ENCODE measurements around the gene SUMO2. TPM values are rescaled to one million over a fixed set of nuclear protein-coding genes. Genes with fewer than 3 reads are reported as not detected.

SUMO2 gene
- total and polyA plus RNA-seq, 2 of the 8 experiments (the other 6 are each of a cell fraction or from before 2014, with no cell fraction given): 184 to 779 TPM

DNA sequence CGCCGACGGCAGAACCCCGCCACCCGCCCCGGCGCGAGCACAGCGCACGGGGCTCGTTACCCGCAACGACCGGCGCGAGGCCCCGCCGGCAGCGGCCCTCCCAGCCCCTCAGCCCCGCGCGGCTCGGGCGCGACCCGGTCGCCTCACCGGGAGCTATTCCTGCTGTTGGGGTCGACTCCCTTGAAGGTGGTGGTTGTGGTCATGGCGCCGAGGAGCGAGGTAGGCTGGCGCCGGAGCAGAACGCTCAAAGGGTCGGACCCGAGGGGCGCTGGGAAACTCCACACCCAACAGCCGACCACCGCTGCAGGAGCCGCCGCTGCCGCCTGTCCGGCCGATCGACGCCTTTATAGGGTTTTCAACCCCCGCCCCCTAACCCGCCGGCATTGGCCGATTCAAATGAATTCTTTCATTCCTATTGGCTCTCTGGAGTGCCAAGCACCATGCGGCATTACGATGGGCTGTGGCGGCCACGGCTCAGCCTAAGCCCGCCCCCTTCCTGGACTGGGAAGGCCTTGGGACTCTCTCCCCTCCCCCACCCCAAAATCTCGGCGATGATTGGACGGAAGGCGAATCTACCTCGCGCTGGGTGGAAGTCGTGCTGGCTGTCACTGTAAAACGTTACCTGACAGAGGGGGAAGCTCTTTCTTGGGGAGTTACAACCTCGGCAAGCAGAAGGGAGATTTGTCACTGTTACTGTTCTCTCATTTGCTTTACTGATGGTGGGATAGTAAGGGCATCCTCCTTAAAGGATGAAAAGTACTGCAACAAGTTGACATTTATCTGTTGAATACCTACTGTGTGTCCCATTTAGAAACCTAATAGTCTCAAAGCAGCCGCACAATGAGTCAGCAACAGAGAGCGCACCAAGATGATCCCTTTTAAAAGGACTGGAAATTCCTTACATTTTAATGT, 28.3 kb downstream of the SUMO2 start, which contains the start of gene JPT1:
Gene JPT1, minus strand, starts transcription at position 318 of the 912 bp plus-strand sequence. Its CDS starts 115 bp downstream, at position 203.
- no peak within 1 kb of the TSS for H2BK20ac ChIP-seq (ENCODE audit: low read length)
- peak within 1 kb of the TSS; percentile 46; the same call in 1 of the 2 replicates for H2AK5ac ChIP-seq (ENCODE audit: low read depth, low read length)
- DNase-seq (ENCODE audit: low read depth in 1 of 2, low spot score in 2 of 2): peak; percentile 95 to 99
- peak within 1 kb of the TSS; percentile 76; the same call in 1 of the 2 replicates for H3K18ac ChIP-seq (ENCODE audit: extremely low read depth, low read length)
- peaks cover 29 to 48% of the 10 kb centered on the region in 2 experiments for H3K79me2 ChIP-seq (ENCODE audit: control insufficient read depth in 1 of 2, insufficient read depth in 2 of 2, low read length in 2 of 2)
- no peaks in the 10 kb centered on the region for H3K27me3 ChIP-seq (replicated peaks in 1 of 4; ENCODE audit: control insufficient read depth in 3 of 4, extremely low read depth in 1 of 4, insufficient read depth in 3 of 4, low read length in 3 of 4)
- ChIA-PET CTCF (ENCODE audit: partially characterized antibody) (interaction anchor here (0.5 to 1.4 kb wide), 3 partner anchors 17 to 40 kb away, joined by 4 to 7 read pairs (median 4); no protein-coding TSS in a partner anchor), POLR2A (ENCODE audit: partially characterized antibody) (interaction anchor here (0.6 to 11.6 kb wide), 47 partner anchors 9 to 303 kb away, joined by 3 to 213 read pairs (median 4); partner anchors contain the start of genes ARMC7, CDR2L, GGA3 and MRPL58)
- H2AFZ ChIP-seq (ENCODE audit: low read length): no peak within 1 kb of the TSS
- H2BK5ac ChIP-seq (ENCODE audit: low read depth, low read length): peak within 1 kb of the TSS; percentile 88
- no peak within 1 kb of the TSS for H2BK12ac ChIP-seq (ENCODE audit: low read depth, low read length)
- H3K14ac ChIP-seq (ENCODE audit: insufficient read length): no peak within 1 kb of the TSS
- H3K36me3 ChIP-seq (ENCODE audit: control insufficient read depth in 2 of 4, insufficient read depth in 4 of 4, low read length in 3 of 4): no peaks in the 10 kb centered on the region
- H3K4ac ChIP-seq (replicated peaks; ENCODE audit: insufficient read length, low read depth, low read length): peak within 1 kb of the TSS; percentile 98
- peak within 1 kb of the TSS; percentile 72 to 99 for H3K4me2 ChIP-seq (ENCODE audit: insufficient read depth in 1 of 2, low read depth in 2 of 2, low read length in 2 of 2)
- H2BK15ac ChIP-seq (ENCODE audit: low read length): no peak within 1 kb of the TSS
- H4K5ac ChIP-seq (ENCODE audit: insufficient read length, low read depth, low read length): peak within 1 kb of the TSS; percentile 34
- H3K23me2 ChIP-seq (ENCODE audit: low read depth, low read length): peaks cover 6% of the 10 kb centered on the region
- 2% methylated on average over 55 of the region's 67 CpGs; no CpG with 5 or more reads in 1 of the 2 experiments for WGBS, 2 experiments (ENCODE audit: extremely low coverage in 1 of 2, insufficient coverage in 1 of 2, insufficient read length in 1 of 2, insufficient replicate concordance in 2 of 2, low coverage in 1 of 2, low lambda C conversion rate in 2 of 2, missing lambda C conversion rate in 1 of 2)
- peaks cover 3 to 12% (median 9%) of the 10 kb centered on the region in 4 experiments; a peak in 6 of 7 replicates for H3K4me1 ChIP-seq (replicated peaks in 1 of 4; ENCODE audit: control insufficient read depth in 3 of 4, insufficient read depth in 4 of 4, low read length in 3 of 4)
- H3K79me1 ChIP-seq (ENCODE audit: low read depth, low read length): peaks cover 5% of the 10 kb centered on the region; the same call in 1 of the 2 replicates
- peak within 1 kb of the TSS; percentile 83 to 97 (median 88) for H3K9ac ChIP-seq (replicated peaks in 1 of 4; ENCODE audit: extremely low read depth in 1 of 4, low read depth in 3 of 4, low read length in 3 of 4)
- H4K20me1 ChIP-seq (replicated peaks in 1 of 2; ENCODE audit: control insufficient read depth in 1 of 2, insufficient read depth in 2 of 2, low read length in 2 of 2): peaks cover 2 to 3% of the 10 kb centered on the region in 2 experiments
- FAIRE-seq: peak; percentile 77
- peak within 1 kb of the TSS; percentile 91 for H3K56ac ChIP-seq (replicated peaks; ENCODE audit: insufficient read length, low read depth, low read length)
- no peak within 1 kb of the TSS for H2BK120ac ChIP-seq (replicated peaks; ENCODE audit: low read depth, low read length)
- H4K91ac ChIP-seq (replicated peaks; ENCODE audit: insufficient read length, low read length): peak within 1 kb of the TSS; percentile 85
- no peaks in the 10 kb centered on the region for H3K9me3 ChIP-seq (ENCODE audit: insufficient read depth in 2 of 2, low read depth in 1 of 2, low read length in 1 of 2)
- H3K4me3 ChIP-seq (ENCODE audit: extremely low read depth in 1 of 4, insufficient read depth in 2 of 4, low read depth in 3 of 4, low read length in 4 of 4): peak within 1 kb of the TSS; percentile 87 to 95 (median 94)
- H3K27ac ChIP-seq (ENCODE audit: low read depth, low read length): peak within 1 kb of the TSS; percentile 53
- H4K8ac ChIP-seq (ENCODE audit: extremely low read depth, insufficient read depth, low read length): peak within 1 kb of the TSS; percentile 91; the same call in 1 of the 2 replicates
- H3K23ac ChIP-seq (ENCODE audit: insufficient read length): no peak within 1 kb of the TSS
- TF ChIP-seq CBX5 (IDR thresholded peaks at IDR 0.05; ENCODE audit: low read depth, low read length) (no peak), JUN (IDR thresholded peaks at IDR 0.05; ENCODE audit: low read depth, low read length) (no peak), NANOG (IDR thresholded peaks at IDR 0.05; ENCODE audit: insufficient read depth, low read depth, low read length, poor library complexity, severe bottlenecking) (peak; percentile 20), BRCA1 (IDR thresholded peaks at IDR 0.05; ENCODE audit: low read depth, low read length) (no peak), ZNF274 (IDR thresholded peaks at IDR 0.05; ENCODE audit: borderline replicate concordance, extremely low read depth, low read length) (no peak), SIX5 (IDR thresholded peaks at IDR 0.05; ENCODE audit: low read depth, low read length) (no peak), GTF2F1 (IDR thresholded peaks at IDR 0.05; ENCODE audit: borderline replicate concordance, low read depth, low read length) (peak; percentile 91), RFX5 (IDR thresholded peaks at IDR 0.05; ENCODE audit: borderline replicate concordance, low read depth, low read length) (no peak)
- TF ChIP-seq, protein P1, sequence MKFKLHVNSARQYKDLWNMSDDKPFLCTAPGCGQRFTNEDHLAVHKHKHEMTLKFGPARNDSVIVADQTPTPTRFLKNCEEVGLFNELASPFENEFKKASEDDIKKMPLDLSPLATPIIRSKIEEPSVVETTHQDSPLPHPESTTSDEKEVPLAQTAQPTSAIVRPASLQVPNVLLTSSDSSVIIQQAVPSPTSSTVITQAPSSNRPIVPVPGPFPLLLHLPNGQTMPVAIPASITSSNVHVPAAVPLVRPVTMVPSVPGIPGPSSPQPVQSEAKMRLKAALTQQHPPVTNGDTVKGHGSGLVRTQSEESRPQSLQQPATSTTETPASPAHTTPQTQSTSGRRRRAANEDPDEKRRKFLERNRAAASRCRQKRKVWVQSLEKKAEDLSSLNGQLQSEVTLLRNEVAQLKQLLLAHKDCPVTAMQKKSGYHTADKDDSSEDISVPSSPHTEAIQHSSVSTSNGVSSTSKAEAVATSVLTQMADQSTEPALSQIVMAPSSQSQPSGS (IDR thresholded peaks at IDR 0.05; ENCODE audit: low read length): no peak

Measured in H1 (cell line).